ENCODE measurements around the gene CECR2. TPM values are rescaled to one million over a fixed set of nuclear protein-coding genes. Genes with fewer than 3 reads are reported as not detected.
"Not testable (repeated sequence)": the region's sequence is repeated elsewhere in the genome, so short reads cannot be mapped to it uniquely, and the experiment has no call there.

CECR2 gene
- total and polyA plus RNA-seq, 5 donors from 2014 or later, result not detected

DNA sequence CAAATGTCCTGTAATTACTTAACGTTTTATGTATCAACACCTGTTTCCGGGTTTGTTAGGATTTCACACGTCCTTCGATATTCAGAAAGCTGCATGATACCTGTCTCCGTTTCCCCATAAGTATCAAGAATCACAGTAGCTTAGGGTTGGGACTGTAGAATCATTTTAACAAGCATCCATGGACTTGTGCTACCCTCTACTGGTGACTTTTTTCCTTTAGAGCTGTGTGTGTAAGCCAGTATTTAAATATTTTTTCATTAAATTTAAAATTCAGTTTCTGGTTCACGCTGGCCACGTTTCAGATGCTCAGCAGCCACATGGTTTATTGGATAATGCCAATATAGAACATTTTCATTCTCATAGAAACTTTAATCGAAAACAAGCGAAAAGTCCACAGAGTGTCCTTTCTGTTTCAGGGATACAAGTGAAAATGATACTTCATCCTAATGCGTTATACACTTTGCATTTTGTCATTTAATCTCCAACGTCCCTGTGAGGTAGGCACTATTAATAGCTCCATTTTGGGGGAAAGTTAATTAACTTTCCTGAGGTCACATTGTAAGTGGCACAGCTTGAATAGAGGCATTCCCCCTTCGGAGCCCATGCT, 132.5 kb downstream of the CECR2 start:
- Histone ChIP-seq H3K4me3 (ENCODE audit: low read depth, low read length) (no peak overlapping the region), H3K27ac (ENCODE audit: insufficient read depth, low read length, poor library complexity, severe bottlenecking) (no peak overlapping the region), H3K36me3 (ENCODE audit: control insufficient read depth, insufficient read depth, low read length) (no peaks in the 10 kb centered on the region), H3K4me1 (ENCODE audit: control insufficient read depth, insufficient read depth, low read length, poor library complexity, severe bottlenecking) (no peaks in the 10 kb centered on the region), H3K27me3 (ENCODE audit: control insufficient read depth, insufficient read depth, low read length) (peaks cover 2% of the 10 kb centered on the region), H3K9me3 (ENCODE audit: control insufficient read depth in 2 of 2, low read length in 2 of 2) (no peaks in the 10 kb centered on the region)
- no peaks in the 10 kb centered on the region for H3K36me3 Mint-ChIP-seq
- no peak overlapping the region for H3K27ac Mint-ChIP-seq
- no peak overlapping the region for H3K4me3 Mint-ChIP-seq
- peak; percentile 66 to 74 for ATAC-seq (ENCODE audit: low read depth in 2 of 2)
- DNase-seq, result peak; percentile 19 to 74 (median 67)
- H3K9me3 Mint-ChIP-seq, result no peaks in the 10 kb centered on the region
- H3K4me1 Mint-ChIP-seq, result peaks cover 0 to 4% (median 1%) of the 10 kb centered on the region in 4 donors
- H3K27me3 Mint-ChIP-seq, result peaks cover 21% of the 10 kb centered on the region

DNA sequence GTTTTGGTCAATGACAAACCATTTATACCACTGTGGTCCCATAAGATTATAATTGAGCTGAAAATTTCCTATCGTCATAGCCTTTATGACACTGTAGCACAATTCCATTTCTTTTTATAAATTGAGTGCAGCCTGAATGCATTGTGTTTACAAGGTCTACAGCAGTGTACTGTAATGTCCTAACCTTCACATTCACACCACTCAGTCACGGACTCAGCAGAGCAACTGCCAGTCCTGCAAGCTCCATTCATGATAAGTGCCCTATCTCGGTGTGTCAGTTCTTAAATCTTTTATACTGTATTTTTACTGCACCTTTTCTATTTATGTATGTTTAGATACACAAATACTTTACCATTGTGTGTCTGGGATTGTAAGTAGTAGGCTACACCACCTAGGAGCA, 138.8 kb downstream of the CECR2 start:
- H3K4me1 ChIP-seq (ENCODE audit: control insufficient read depth, insufficient read depth, low read length, poor library complexity, severe bottlenecking), result no peaks in the 10 kb centered on the region
- Mint-ChIP-seq H3K36me3 (peaks cover 3% of the 10 kb centered on the region), H3K9me3 (peaks cover 0 to 1% (median 0%) of the 10 kb centered on the region in 7 donors), H3K4me3 (no peak overlapping the region), H3K27ac (no peak overlapping the region), H3K4me1 (no peaks in the 10 kb centered on the region), H3K27me3 (peaks cover 45% of the 10 kb centered on the region)
- ATAC-seq (ENCODE audit: low read depth in 2 of 2), result no peak
- no peak overlapping the region for H3K4me3 ChIP-seq (ENCODE audit: low read depth, low read length)
- H3K27ac ChIP-seq (ENCODE audit: insufficient read depth, low read length, poor library complexity, severe bottlenecking), result no peak overlapping the region
- H3K36me3 ChIP-seq (ENCODE audit: control insufficient read depth, insufficient read depth, low read length), result no peaks in the 10 kb centered on the region
- DNase-seq, result no peak
- no peaks in the 10 kb centered on the region for H3K27me3 ChIP-seq (ENCODE audit: control insufficient read depth, insufficient read depth, low read length)
- H3K9me3 ChIP-seq (ENCODE audit: control insufficient read depth in 2 of 2, low read length in 2 of 2), result no peaks in the 10 kb centered on the region

DNA sequence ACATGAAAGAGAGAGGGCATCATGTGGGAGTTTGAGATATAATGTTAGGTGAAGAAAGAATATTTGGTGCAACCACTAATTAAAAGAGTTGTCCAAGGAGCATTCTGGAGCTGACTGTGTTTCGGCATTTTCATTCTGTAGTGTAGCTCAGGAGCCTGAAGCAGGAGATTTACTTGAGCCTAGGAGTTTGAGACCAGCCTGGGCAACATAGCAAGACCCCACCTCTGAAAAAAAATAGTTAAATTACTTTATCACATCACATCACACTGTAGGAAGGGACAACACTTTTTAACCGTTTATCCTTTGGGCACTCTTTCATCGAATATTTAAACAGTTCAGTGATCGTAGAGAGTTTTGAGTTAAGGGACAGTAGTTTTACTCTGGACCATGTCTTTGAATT, 143.7 kb downstream of the CECR2 start:
- no peak for DNase-seq
- no peak overlapping the region for H3K27ac Mint-ChIP-seq
- H3K27me3 Mint-ChIP-seq, result peaks cover 41% of the 10 kb centered on the region
- H3K27me3 ChIP-seq (ENCODE audit: control insufficient read depth, insufficient read depth, low read length), result no peaks in the 10 kb centered on the region
- H3K4me3 ChIP-seq (ENCODE audit: low read depth, low read length), result no peak overlapping the region
- ATAC-seq (ENCODE audit: low read depth in 2 of 2), result no peak
- H3K9me3 Mint-ChIP-seq, result peaks cover 0 to 1% (median 0%) of the 10 kb centered on the region in 7 donors
- H3K27ac ChIP-seq (ENCODE audit: insufficient read depth, low read length, poor library complexity, severe bottlenecking), result no peak overlapping the region
- H3K4me3 Mint-ChIP-seq, result no peak overlapping the region
- H3K9me3 ChIP-seq (ENCODE audit: control insufficient read depth in 2 of 2, low read length in 2 of 2), result no peaks in the 10 kb centered on the region
- H3K4me1 ChIP-seq (ENCODE audit: control insufficient read depth, insufficient read depth, low read length, poor library complexity, severe bottlenecking), result no peaks in the 10 kb centered on the region
- H3K4me1 Mint-ChIP-seq, result no peaks in the 10 kb centered on the region
- H3K36me3 Mint-ChIP-seq, result peaks cover 3% of the 10 kb centered on the region
- no peaks in the 10 kb centered on the region for H3K36me3 ChIP-seq (ENCODE audit: control insufficient read depth, insufficient read depth, low read length)

DNA sequence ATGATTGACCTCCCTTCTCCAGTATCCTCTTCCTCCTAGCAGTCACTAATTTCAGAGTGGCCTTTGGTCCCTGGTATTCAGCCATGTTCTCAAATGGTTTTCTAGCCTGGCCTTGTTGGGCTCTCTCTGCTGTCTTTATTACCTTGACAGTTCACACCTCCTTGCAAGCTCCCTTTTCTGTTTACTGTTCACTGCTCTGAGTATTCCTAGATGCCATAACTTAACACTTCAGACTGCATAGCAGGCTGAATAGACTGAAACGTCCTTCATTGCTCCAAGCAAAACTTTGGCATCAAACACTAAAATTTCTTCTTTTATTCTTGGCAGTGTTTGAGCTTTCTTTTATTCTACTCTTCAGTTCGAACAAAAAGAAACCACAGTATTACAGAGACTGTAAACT, 144.4 kb downstream of the CECR2 start:
- no peaks in the 10 kb centered on the region for H3K4me1 Mint-ChIP-seq
- peaks cover 3% of the 10 kb centered on the region for H3K36me3 Mint-ChIP-seq
- peaks cover 36% of the 10 kb centered on the region for H3K27me3 Mint-ChIP-seq
- ATAC-seq (ENCODE audit: low read depth in 2 of 2) (no peak), DNase-seq (no peak)
- H3K4me3 Mint-ChIP-seq, result no peak overlapping the region
- H3K9me3 Mint-ChIP-seq, result peaks cover 0 to 1% (median 0%) of the 10 kb centered on the region in 7 donors
- Histone ChIP-seq H3K27me3 (ENCODE audit: control insufficient read depth, insufficient read depth, low read length) (no peaks in the 10 kb centered on the region), H3K27ac (ENCODE audit: insufficient read depth, low read length, poor library complexity, severe bottlenecking) (no peak overlapping the region), H3K4me3 (ENCODE audit: low read depth, low read length) (no peak overlapping the region), H3K4me1 (ENCODE audit: control insufficient read depth, insufficient read depth, low read length, poor library complexity, severe bottlenecking) (no peaks in the 10 kb centered on the region), H3K36me3 (ENCODE audit: control insufficient read depth, insufficient read depth, low read length) (no peaks in the 10 kb centered on the region), H3K9me3 (ENCODE audit: control insufficient read depth in 2 of 2, low read length in 2 of 2) (no peaks in the 10 kb centered on the region)
- no peak overlapping the region for H3K27ac Mint-ChIP-seq

DNA sequence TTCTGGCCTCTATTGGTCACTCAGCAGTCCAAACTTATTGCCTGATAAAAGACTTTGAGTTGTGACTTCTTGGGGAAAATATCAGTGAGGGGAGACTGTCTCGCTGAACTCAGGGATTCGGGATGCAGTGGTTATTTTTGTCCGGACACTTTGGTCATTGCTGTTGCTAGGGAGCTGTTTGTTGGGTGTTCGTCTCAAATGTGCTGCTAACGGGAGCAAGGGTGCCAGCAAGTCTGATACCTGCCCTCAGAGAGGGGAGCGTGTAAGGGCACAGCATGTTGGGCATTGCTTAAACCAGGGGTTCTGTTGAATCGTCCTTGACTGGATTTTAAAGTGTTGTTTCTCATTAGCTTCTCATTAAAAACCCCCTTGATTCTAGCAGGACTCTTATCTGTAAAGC, 144.8 kb downstream of the CECR2 start:
- DNase-seq, result no peak
- Mint-ChIP-seq H3K27me3 (peaks cover 32% of the 10 kb centered on the region), H3K4me1 (no peaks in the 10 kb centered on the region), H3K9me3 (peaks cover 0 to 1% (median 0%) of the 10 kb centered on the region in 7 donors), H3K36me3 (peaks cover 3% of the 10 kb centered on the region), H3K27ac (no peak overlapping the region), H3K4me3 (no peak overlapping the region)
- H3K4me3 ChIP-seq (ENCODE audit: low read depth, low read length), result no peak overlapping the region
- no peak for ATAC-seq (ENCODE audit: low read depth in 2 of 2)
- H3K36me3 ChIP-seq (ENCODE audit: control insufficient read depth, insufficient read depth, low read length), result no peaks in the 10 kb centered on the region
- no peak overlapping the region for H3K27ac ChIP-seq (ENCODE audit: insufficient read depth, low read length, poor library complexity, severe bottlenecking)
- no peaks in the 10 kb centered on the region for H3K9me3 ChIP-seq (ENCODE audit: control insufficient read depth in 2 of 2, low read length in 2 of 2)
- H3K27me3 ChIP-seq (ENCODE audit: control insufficient read depth, insufficient read depth, low read length), result no peaks in the 10 kb centered on the region
- no peaks in the 10 kb centered on the region for H3K4me1 ChIP-seq (ENCODE audit: control insufficient read depth, insufficient read depth, low read length, poor library complexity, severe bottlenecking)

DNA sequence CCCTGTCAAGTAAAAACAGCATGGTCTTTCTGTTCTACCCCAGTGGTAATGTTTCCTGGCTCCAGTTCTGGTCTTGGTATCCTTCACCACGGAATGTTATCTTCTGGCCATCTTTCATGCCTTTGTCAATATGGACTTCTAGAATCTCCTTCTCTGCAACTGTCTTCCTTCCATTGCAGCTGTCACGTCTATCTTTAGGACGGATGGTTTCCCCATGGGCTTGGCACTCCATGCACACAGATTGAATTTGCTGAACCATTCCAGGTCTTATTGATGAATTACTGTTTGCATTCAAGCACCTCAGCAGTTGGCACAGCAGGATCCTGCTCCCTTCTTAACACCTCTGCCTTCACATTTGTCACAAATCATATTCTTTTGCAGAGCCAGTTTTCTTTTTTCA, 149.1 kb downstream of the CECR2 start:
- Mint-ChIP-seq H3K36me3 (no peaks in the 10 kb centered on the region), H3K4me1 (no peaks in the 10 kb centered on the region), H3K27ac (no peak overlapping the region), H3K4me3 (no peak overlapping the region), H3K27me3 (peaks cover 5% of the 10 kb centered on the region), H3K9me3 (no peaks in the 10 kb centered on the region)
- H3K4me1 ChIP-seq (ENCODE audit: control insufficient read depth, insufficient read depth, low read length, poor library complexity, severe bottlenecking), result no peaks in the 10 kb centered on the region
- no peak overlapping the region for H3K4me3 ChIP-seq (ENCODE audit: low read depth, low read length)
- H3K36me3 ChIP-seq (ENCODE audit: control insufficient read depth, insufficient read depth, low read length), result no peaks in the 10 kb centered on the region
- no peak for DNase-seq
- peaks cover 2% of the 10 kb centered on the region for H3K27me3 ChIP-seq (ENCODE audit: control insufficient read depth, insufficient read depth, low read length)
- H3K27ac ChIP-seq (ENCODE audit: insufficient read depth, low read length, poor library complexity, severe bottlenecking), result no peak overlapping the region
- no peaks in the 10 kb centered on the region for H3K9me3 ChIP-seq (ENCODE audit: control insufficient read depth in 2 of 2, low read length in 2 of 2)
- ATAC-seq (ENCODE audit: low read depth in 2 of 2), result no peak

DNA sequence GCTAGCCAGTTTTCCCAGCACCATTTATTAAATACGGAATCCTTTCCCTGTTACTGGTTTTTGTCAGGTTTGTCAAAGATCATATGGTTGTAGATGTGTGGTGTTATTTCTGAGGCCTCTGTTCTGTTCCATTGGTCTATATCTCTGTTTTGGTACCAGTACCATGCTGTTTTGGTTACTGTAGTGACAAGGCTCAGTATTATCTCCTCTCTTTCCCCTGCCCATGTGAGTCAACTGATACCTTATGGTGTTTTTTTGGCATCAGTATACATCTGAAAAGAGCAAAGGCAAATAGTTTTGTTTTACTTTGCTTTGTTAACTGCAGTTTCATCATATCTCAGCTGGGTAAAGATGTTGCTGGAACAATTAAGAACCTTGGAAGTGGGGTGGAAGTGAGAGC, 152.7 kb downstream of the CECR2 start:
- not testable (repeated sequence) for ATAC-seq (ENCODE audit: low read depth in 2 of 2); H3K4me3 ChIP-seq (ENCODE audit: low read depth, low read length); H3K4me1 ChIP-seq (ENCODE audit: control insufficient read depth, insufficient read depth, low read length, poor library complexity, severe bottlenecking); DNase-seq; H3K27ac ChIP-seq (ENCODE audit: insufficient read depth, low read length, poor library complexity, severe bottlenecking); H3K27ac Mint-ChIP-seq; H3K4me3 Mint-ChIP-seq; H3K36me3 ChIP-seq (ENCODE audit: control insufficient read depth, insufficient read depth, low read length); H3K36me3 Mint-ChIP-seq; H3K27me3 ChIP-seq (ENCODE audit: control insufficient read depth, insufficient read depth, low read length); H3K9me3 ChIP-seq (ENCODE audit: control insufficient read depth in 2 of 2, low read length in 2 of 2); H3K4me1 Mint-ChIP-seq; H3K9me3 Mint-ChIP-seq
- H3K27me3 Mint-ChIP-seq, result peaks cover 20% of the 10 kb centered on the region

DNA sequence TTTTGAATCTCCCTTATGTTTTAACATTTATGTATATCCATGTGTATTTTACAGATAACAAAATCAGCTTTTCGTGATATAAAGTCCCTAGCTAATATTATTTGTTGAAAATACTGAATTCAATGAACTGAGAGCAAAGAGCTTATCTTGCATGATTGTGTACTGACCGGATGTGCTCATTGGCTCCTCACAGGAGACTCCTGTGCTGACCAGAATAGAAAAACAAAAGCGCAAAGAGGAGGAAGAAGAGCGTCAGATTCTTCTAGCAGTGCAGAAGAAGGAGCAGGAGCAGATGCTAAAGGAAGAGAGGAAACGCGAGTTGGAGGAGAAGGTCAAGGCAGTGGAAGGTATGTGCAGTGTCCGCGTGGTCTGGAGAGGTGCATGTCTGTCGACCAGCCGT, 154.7 kb downstream of the CECR2 start:
- Histone ChIP-seq H3K9me3 (ENCODE audit: control insufficient read depth in 2 of 2, low read length in 2 of 2) (no peaks in the 10 kb centered on the region), H3K27ac (ENCODE audit: insufficient read depth, low read length, poor library complexity, severe bottlenecking) (no peak overlapping the region), H3K27me3 (ENCODE audit: control insufficient read depth, insufficient read depth, low read length) (peaks cover 2% of the 10 kb centered on the region), H3K36me3 (ENCODE audit: control insufficient read depth, insufficient read depth, low read length) (no peaks in the 10 kb centered on the region), H3K4me1 (ENCODE audit: control insufficient read depth, insufficient read depth, low read length, poor library complexity, severe bottlenecking) (no peaks in the 10 kb centered on the region), H3K4me3 (ENCODE audit: low read depth, low read length) (no peak overlapping the region)
- H3K9me3 Mint-ChIP-seq, result no peaks in the 10 kb centered on the region
- peaks cover 31% of the 10 kb centered on the region for H3K27me3 Mint-ChIP-seq
- no peak overlapping the region for H3K4me3 Mint-ChIP-seq
- H3K27ac Mint-ChIP-seq, result peak overlapping the region in 1 of 3 donors; percentile 74
- no peaks in the 10 kb centered on the region for H3K36me3 Mint-ChIP-seq
- H3K4me1 Mint-ChIP-seq, result peaks cover 0 to 5% (median 4%) of the 10 kb centered on the region in 4 donors
- DNase-seq (no peak), ATAC-seq (ENCODE audit: low read depth in 2 of 2) (no peak)
